Glutamatergic neuron (in vitro differentiated cells): ENCODE measurements around the gene ADRA2B. TPM values are rescaled to one million over a fixed set of nuclear protein-coding genes. Genes with fewer than 3 reads are reported as not detected.

ENCODE experiments used
- DNase-seq: peaks from one replicate; pipeline ENCODE4 v3.0.0; 2022
- H3K27ac Mint-ChIP-seq: one replicate; pipeline ENCODE4 v1.8.0; 2020; ENCODE audit warnings: mild to moderate bottlenecking, mixed read lengths, inconsistent platforms; ENCODE audit not compliant: unreplicated experiment
- H3K27me3 Mint-ChIP-seq: one replicate; pipeline ENCODE4 v1.8.0; 2020; ENCODE audit warnings: mild to moderate bottlenecking, moderate library complexity, mixed read lengths, inconsistent platforms; ENCODE audit not compliant: unreplicated experiment
- H3K36me3 Mint-ChIP-seq: one replicate; pipeline ENCODE4 v1.8.0; 2020; ENCODE audit warnings: mild to moderate bottlenecking, mixed read lengths, inconsistent platforms; ENCODE audit not compliant: unreplicated experiment
- H3K4me1 Mint-ChIP-seq: one replicate; pipeline ENCODE4 v1.8.0; 2020; ENCODE audit warnings: mild to moderate bottlenecking, low read depth, mixed read lengths, inconsistent platforms; ENCODE audit not compliant: unreplicated experiment
- H3K4me3 Mint-ChIP-seq: one replicate; pipeline ENCODE4 v1.8.0; 2020; ENCODE audit warnings: mild to moderate bottlenecking, mixed read lengths, inconsistent platforms; ENCODE audit not compliant: unreplicated experiment
- H3K9me3 Mint-ChIP-seq: one replicate; pipeline ENCODE4 v1.8.0; 2020; ENCODE audit warnings: mild to moderate bottlenecking, moderate library complexity, mixed read lengths, inconsistent platforms; ENCODE audit not compliant: unreplicated experiment
- total RNA-seq: library from RNA; stranded (reverse); fragmentation: NEBNext Ultra II Directional; extraction: Animal tissue kit (Norgen Biotek cat#: 25700); gene quantifications from one replicate; pipeline ENCODE4 v1.2.1, GENCODE V29; 2021; ENCODE audit not compliant: unreplicated experiment
- TF ChIP-seq, protein P1 (sequence below): fragments of 200-600 bp; sonication (generic); IDR thresholded peaks from one replicate; pipeline ENCODE4 v1.5.0; 2021; ENCODE audit not compliant: partially characterized antibody, unreplicated experiment

Gene ADRA2B
- total RNA-seq, 1 donor from 2014 or later, result 0.91 TPM

DNA sequence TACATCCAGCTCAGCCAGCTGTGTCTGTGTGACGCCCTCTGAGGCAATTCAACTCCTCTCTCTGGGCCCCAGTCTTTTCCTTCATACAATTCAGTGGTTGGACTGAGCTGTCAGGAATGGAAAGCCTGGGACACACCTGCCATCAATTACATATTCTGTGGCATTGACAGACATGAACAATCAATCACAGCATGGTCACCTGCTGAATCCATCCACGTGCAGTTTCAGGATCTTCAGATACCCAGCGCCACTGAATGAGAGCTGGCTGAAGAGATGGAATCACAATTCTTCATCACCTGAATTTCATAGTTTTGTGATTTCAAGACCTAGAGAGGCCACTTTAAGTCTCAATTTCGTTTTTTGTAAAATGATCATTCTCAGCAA, 5.1 kb downstream of the ADRA2B start:
- TF ChIP-seq, protein P1, sequence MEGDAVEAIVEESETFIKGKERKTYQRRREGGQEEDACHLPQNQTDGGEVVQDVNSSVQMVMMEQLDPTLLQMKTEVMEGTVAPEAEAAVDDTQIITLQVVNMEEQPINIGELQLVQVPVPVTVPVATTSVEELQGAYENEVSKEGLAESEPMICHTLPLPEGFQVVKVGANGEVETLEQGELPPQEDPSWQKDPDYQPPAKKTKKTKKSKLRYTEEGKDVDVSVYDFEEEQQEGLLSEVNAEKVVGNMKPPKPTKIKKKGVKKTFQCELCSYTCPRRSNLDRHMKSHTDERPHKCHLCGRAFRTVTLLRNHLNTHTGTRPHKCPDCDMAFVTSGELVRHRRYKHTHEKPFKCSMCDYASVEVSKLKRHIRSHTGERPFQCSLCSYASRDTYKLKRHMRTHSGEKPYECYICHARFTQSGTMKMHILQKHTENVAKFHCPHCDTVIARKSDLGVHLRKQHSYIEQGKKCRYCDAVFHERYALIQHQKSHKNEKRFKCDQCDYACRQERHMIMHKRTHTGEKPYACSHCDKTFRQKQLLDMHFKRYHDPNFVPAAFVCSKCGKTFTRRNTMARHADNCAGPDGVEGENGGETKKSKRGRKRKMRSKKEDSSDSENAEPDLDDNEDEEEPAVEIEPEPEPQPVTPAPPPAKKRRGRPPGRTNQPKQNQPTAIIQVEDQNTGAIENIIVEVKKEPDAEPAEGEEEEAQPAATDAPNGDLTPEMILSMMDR, result no peak
- peaks cover 9% of the 10 kb centered on the region for H3K4me1 Mint-ChIP-seq
- peaks cover 10% of the 10 kb centered on the region for H3K27me3 Mint-ChIP-seq

DNA sequence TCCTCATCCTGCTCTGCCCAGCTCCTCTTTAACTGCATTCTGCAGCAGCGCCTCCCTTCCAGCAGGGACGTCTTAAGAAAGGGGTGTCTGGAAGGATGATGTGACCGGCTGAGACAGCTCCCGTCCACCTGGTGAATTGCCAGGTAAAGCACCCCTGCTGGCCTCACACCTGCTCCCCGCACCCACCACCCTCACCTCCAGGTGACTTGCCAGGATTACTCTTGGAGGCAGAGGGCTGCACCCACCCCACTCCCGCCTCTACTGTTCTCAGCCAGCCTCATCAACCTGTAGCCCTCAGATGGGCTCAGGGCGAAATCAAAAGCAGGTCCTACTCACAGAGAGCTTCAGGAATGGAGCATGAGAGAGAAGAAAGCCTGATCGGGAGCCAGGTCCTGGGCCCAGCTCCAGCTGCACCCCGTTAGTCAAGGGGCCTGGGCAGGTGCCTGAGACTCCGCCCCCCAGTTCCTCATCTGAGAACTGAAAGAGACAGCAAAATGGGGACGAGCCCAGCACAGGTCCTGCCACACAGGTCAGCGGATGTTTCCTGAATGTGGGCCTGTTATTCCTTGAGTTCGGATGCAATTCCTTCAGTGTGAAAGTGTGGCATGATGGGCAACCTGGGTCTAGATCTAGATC, 5.6 kb downstream of the ADRA2B start:
- TF ChIP-seq, protein P1, result no peak
- peaks cover 9% of the 10 kb centered on the region for H3K4me1 Mint-ChIP-seq
- H3K27me3 Mint-ChIP-seq, result peaks cover 9% of the 10 kb centered on the region
- no peak for DNase-seq
- H3K4me3 Mint-ChIP-seq, result no peak overlapping the region
- no peak overlapping the region for H3K27ac Mint-ChIP-seq
- H3K9me3 Mint-ChIP-seq, result peaks cover 11% of the 10 kb centered on the region
- peaks cover 6% of the 10 kb centered on the region for H3K36me3 Mint-ChIP-seq

More for the DNA sequence above, 5.1 kb downstream of the ADRA2B start:
- Mint-ChIP-seq H3K36me3 (peaks cover 7% of the 10 kb centered on the region), H3K27ac (no peak overlapping the region), H3K9me3 (peaks cover 10% of the 10 kb centered on the region), H3K4me3 (no peak overlapping the region)
- no peak for DNase-seq

DNA sequence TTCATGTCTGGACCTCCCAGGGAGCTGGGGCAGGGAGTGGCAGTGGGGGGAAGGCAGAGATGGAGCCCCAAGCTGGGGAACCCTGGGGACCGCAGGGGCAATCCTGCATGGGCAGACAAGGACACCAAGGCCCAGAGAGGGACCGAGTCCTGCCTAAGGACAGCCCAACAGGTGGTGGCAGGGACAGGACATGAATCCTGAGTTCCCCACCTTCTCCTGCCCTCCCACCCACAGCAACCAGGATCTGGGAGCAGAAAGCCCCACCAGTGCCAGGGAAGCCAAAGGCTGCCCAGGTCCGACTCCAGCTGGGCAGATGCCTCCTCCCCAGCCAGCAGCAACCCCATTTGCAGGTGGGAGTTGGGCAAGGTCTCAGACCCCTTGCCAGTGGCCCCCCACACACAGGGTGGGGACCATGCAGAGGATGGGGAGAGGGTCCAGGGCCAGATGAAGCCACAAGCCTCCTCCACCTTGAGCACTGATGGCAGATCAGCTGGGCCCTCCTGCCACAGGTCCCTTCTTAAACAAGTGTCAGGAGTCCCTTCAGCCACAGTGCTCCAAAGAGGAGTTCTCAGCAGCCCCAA, 6.3 kb downstream of the ADRA2B start:
- peaks cover 5% of the 10 kb centered on the region for H3K9me3 Mint-ChIP-seq
- DNase-seq, result no peak
- peaks cover 7% of the 10 kb centered on the region for H3K36me3 Mint-ChIP-seq
- H3K27me3 Mint-ChIP-seq, result peaks cover 2% of the 10 kb centered on the region
- TF ChIP-seq, protein P1, result no peak
- H3K4me3 Mint-ChIP-seq, result no peak overlapping the region
- no peak overlapping the region for H3K27ac Mint-ChIP-seq
- H3K4me1 Mint-ChIP-seq, result peaks cover 9% of the 10 kb centered on the region

DNA sequence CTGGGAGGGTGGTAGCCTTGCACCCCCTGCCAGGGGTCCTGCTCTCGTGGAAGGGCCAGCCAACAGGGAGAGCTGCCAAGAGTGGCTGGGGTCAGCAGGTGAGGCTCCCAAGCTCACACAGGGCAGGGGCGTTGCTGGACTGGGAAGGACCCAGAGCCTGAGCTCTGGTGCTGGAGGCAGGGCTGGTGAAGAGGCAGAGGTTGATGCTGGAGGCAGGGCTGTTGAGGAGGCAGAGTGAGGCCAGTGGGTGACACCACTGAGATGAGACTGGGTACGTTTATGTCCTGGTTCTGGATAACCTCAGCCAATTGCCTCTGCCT, 7.0 kb downstream of the ADRA2B start:
- H3K27ac Mint-ChIP-seq, result peak overlapping the region; percentile 93
- TF ChIP-seq, protein P1, result no peak
- peak overlapping the region; percentile 85 for H3K4me3 Mint-ChIP-seq
- H3K4me1 Mint-ChIP-seq, result peaks cover 12% of the 10 kb centered on the region
- peaks cover 10% of the 10 kb centered on the region for H3K36me3 Mint-ChIP-seq
- H3K9me3 Mint-ChIP-seq, result peaks cover 5% of the 10 kb centered on the region
- H3K27me3 Mint-ChIP-seq, result peaks cover 5% of the 10 kb centered on the region
- no peak for DNase-seq
